HCT116 (cell line): Measurements from ENCODE around the gene OR2T11.
"Not testable (repeated sequence)": the region's sequence is repeated elsewhere in the genome, so short reads cannot be mapped to it uniquely, and the experiment has no call there.

ENCODE experiments used
- CEBPB ChIP-seq: IDR thresholded peaks from 2 replicates; pipeline ENCODE4 v1.6.1; 2012; ENCODE audit warnings: low read depth
- EZH2 ChIP-seq: fragments of 200-600 bp; sonication (generic); IDR thresholded peaks from 2 replicates; pipeline ENCODE4 v1.6.1; 2017; ENCODE audit warnings: antibody characterized with exemption, mixed run types
- EZH2phosphoT487 ChIP-seq: fragments of 200-600 bp; IDR thresholded peaks from 2 replicates; pipeline ENCODE4 v1.6.1; 2018; ENCODE audit warnings: antibody characterized with exemption, borderline replicate concordance
- POLR2A ChIP-seq: IDR thresholded peaks from 2 replicates; pipeline ENCODE4 v1.7.0; 2011; ENCODE audit warnings: borderline replicate concordance; ENCODE audit not compliant: insufficient read depth, insufficient read length; ENCODE audit errors: extremely low read depth
- POLR2AphosphoS5 ChIP-seq: IDR thresholded peaks from 2 replicates; pipeline ENCODE4 v1.6.1; 2011; ENCODE audit warnings: mild to moderate bottlenecking, low read depth, low read length, moderate library complexity
- RAD21 ChIP-seq: IDR thresholded peaks from 2 replicates; pipeline ENCODE4 v1.6.1; 2012; ENCODE audit warnings: low read depth, mild to moderate bottlenecking
- TCF7L2 ChIP-seq: IDR thresholded peaks from 2 replicates; pipeline ENCODE4 v1.7.0; 2011; ENCODE audit warnings: borderline replicate concordance, inconsistent platforms; ENCODE audit not compliant: insufficient read depth, insufficient read length; ENCODE audit errors: extremely low read depth
- YY1 ChIP-seq: IDR thresholded peaks from 2 replicates; pipeline ENCODE4 v1.6.1; 2011; ENCODE audit warnings: low read length, low read depth, moderate library complexity, mild to moderate bottlenecking; ENCODE audit not compliant: insufficient replicate concordance; ENCODE audit errors: extremely low read depth
- TF ChIP-seq, protein P1 (sequence below), 3 experiments: fragments of 200-600 bp in 1 of 3; sonication (generic) in 1 of 3; IDR thresholded peaks in 2 of 3; conservative IDR thresholded peaks in 1 of 3; 2 replicates each; pipeline ENCODE4 v1.5.1; 2012 to 2017; ENCODE audit warnings: low read depth in 2 of 3, low read length in 2 of 3, antibody characterized with exemption in 1 of 3, borderline replicate concordance in 1 of 3, control low read depth in 1 of 3, mild to moderate bottlenecking in 1 of 3, mixed read lengths in 1 of 3, mixed run types in 1 of 3, moderate library complexity in 1 of 3; ENCODE audit not compliant: insufficient read depth in 1 of 3
- TF ChIP-seq, protein P2 (sequence below): IDR thresholded peaks from 2 replicates; pipeline ENCODE4 v1.6.1; 2012
- TF ChIP-seq, protein P3 (sequence below): IDR thresholded peaks from 2 replicates; pipeline ENCODE4 v1.6.1; 2011; ENCODE audit warnings: mild to moderate bottlenecking, low read length, moderate library complexity; ENCODE audit not compliant: insufficient replicate concordance; ENCODE audit errors: extremely low read depth

DNA sequence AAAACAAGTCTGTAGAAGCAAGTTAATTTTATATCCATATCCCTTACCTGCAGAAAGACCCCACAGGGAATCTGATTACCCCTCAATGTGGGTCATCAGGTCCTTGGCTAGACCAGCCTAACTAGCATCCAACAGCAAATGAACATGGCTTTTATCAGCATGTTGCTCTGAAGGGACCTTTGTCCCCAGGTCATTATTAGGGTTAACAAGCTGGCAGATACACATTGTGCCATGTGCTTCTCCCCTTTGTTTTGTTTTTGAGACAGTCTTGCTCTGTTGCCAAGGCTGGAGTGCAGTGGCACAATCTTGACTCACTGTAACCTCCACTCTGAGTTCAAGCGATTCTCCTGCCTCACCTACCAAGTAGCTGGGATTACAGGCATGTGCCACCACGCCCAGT lies at the start of gene OR2T11:
- TF ChIP-seq EZH2, POLR2A, EZH2phosphoT487, CEBPB, TCF7L2, POLR2AphosphoS5, RAD21, YY1: not testable (repeated sequence)
- TF ChIP-seq, protein P1, sequence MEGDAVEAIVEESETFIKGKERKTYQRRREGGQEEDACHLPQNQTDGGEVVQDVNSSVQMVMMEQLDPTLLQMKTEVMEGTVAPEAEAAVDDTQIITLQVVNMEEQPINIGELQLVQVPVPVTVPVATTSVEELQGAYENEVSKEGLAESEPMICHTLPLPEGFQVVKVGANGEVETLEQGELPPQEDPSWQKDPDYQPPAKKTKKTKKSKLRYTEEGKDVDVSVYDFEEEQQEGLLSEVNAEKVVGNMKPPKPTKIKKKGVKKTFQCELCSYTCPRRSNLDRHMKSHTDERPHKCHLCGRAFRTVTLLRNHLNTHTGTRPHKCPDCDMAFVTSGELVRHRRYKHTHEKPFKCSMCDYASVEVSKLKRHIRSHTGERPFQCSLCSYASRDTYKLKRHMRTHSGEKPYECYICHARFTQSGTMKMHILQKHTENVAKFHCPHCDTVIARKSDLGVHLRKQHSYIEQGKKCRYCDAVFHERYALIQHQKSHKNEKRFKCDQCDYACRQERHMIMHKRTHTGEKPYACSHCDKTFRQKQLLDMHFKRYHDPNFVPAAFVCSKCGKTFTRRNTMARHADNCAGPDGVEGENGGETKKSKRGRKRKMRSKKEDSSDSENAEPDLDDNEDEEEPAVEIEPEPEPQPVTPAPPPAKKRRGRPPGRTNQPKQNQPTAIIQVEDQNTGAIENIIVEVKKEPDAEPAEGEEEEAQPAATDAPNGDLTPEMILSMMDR (IDR thresholded peaks at IDR 0.05 in 2 of 3, conservative IDR thresholded peaks at IDR 0.05 in 1 of 3; ENCODE audit: borderline replicate concordance in 1 of 3, insufficient read depth in 1 of 3, low read depth in 2 of 3, low read length in 2 of 3), result not testable (repeated sequence)
- TF ChIP-seq, protein P2, sequence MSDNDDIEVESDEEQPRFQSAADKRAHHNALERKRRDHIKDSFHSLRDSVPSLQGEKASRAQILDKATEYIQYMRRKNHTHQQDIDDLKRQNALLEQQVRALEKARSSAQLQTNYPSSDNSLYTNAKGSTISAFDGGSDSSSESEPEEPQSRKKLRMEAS, result not testable (repeated sequence)
- TF ChIP-seq, protein P3, sequence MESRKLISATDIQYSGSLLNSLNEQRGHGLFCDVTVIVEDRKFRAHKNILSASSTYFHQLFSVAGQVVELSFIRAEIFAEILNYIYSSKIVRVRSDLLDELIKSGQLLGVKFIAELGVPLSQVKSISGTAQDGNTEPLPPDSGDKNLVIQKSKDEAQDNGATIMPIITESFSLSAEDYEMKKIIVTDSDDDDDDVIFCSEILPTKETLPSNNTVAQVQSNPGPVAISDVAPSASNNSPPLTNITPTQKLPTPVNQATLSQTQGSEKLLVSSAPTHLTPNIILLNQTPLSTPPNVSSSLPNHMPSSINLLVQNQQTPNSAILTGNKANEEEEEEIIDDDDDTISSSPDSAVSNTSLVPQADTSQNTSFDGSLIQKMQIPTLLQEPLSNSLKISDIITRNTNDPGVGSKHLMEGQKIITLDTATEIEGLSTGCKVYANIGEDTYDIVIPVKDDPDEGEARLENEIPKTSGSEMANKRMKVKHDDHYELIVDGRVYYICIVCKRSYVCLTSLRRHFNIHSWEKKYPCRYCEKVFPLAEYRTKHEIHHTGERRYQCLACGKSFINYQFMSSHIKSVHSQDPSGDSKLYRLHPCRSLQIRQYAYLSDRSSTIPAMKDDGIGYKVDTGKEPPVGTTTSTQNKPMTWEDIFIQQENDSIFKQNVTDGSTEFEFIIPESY, result not testable (repeated sequence)
